DND-41 (cell line): Measurements from ENCODE around the gene PDXK.

Experiments used
- ATAC-seq: fragments of 200-7000 bp; cut with Tn5 transposase; 3 replicates; pipeline ENCODE4 v1.9.1; 2021; ENCODE audit warnings: low read depth; ENCODE audit not compliant: insufficient read depth
- DNase-seq: peaks from one replicate; pipeline ENCODE4 v3.0.0-alpha.2; 2020
- H2AFZ ChIP-seq: 2 replicates; pipeline ENCODE4 v1.6.0; 2012; ENCODE audit warnings: low read depth, low read length
- H3K27ac ChIP-seq: 2 replicates; pipeline ENCODE4 v1.5.1; 2012; ENCODE audit warnings: low read length, inconsistent platforms
- H3K27me3 ChIP-seq: fragments of 200-600 bp; sonication (generic); 2 replicates; pipeline ENCODE4 v1.6.0; 2012; ENCODE audit warnings: low read length, mild to moderate bottlenecking, inconsistent platforms; ENCODE audit not compliant: insufficient read depth, poor library complexity
- H3K36me3 ChIP-seq: 2 replicates; pipeline ENCODE4 v1.5.1; 2012; ENCODE audit warnings: low read length, inconsistent platforms; ENCODE audit not compliant: insufficient read depth
- H3K4me1 ChIP-seq: 2 replicates; pipeline ENCODE4 v1.5.1; 2012; ENCODE audit warnings: mild to moderate bottlenecking, low read length; ENCODE audit not compliant: insufficient read depth
- H3K4me2 ChIP-seq: 2 replicates; pipeline ENCODE4 v1.6.0; 2012; ENCODE audit warnings: mild to moderate bottlenecking, moderate library complexity, low read length, inconsistent platforms; ENCODE audit not compliant: insufficient read depth
- H3K4me3 ChIP-seq, 2 experiments: fragments of 200-600 bp in 1 of 2; shearing (Covaris generic) in 1 of 2; 2 replicates each; pipeline ENCODE4 v1.5.1; 2012 to 2016; ENCODE audit warnings: inconsistent platforms in 2 of 2, low read length in 2 of 2, mild to moderate bottlenecking in 2 of 2, low read depth in 1 of 2, moderate library complexity in 1 of 2
- H3K79me2 ChIP-seq: 2 replicates; pipeline ENCODE4 v1.6.0; 2012; ENCODE audit warnings: low read length, inconsistent platforms; ENCODE audit not compliant: insufficient read depth
- H3K9ac ChIP-seq: 2 replicates; pipeline ENCODE4 v1.6.0; 2012; ENCODE audit warnings: low read depth, mild to moderate bottlenecking, inconsistent platforms, low read length, moderate library complexity
- H3K9me3 ChIP-seq: 2 replicates; pipeline ENCODE4 v1.5.1; 2012; ENCODE audit warnings: low read length, moderate library complexity, mild to moderate bottlenecking, inconsistent platforms; ENCODE audit not compliant: insufficient read depth, severe bottlenecking
- H4K20me1 ChIP-seq: 2 replicates; pipeline ENCODE4 v1.6.0; 2012; ENCODE audit warnings: low read length; ENCODE audit not compliant: insufficient read depth
- CTCF ChIP-seq: IDR thresholded peaks from 2 replicates; pipeline ENCODE4 v1.5.1; 2012; ENCODE audit warnings: borderline replicate concordance, low read length, moderate library complexity, mild to moderate bottlenecking; ENCODE audit not compliant: poor library complexity, severe bottlenecking; ENCODE audit errors: extremely low read depth
- EZH2 ChIP-seq: IDR thresholded peaks from 3 replicates; pipeline ENCODE4 v1.6.1; 2012; ENCODE audit warnings: borderline replicate concordance, low read depth, mild to moderate bottlenecking, moderate library complexity, low read length, inconsistent platforms; ENCODE audit not compliant: severe bottlenecking

Gene PDXK

DNA sequence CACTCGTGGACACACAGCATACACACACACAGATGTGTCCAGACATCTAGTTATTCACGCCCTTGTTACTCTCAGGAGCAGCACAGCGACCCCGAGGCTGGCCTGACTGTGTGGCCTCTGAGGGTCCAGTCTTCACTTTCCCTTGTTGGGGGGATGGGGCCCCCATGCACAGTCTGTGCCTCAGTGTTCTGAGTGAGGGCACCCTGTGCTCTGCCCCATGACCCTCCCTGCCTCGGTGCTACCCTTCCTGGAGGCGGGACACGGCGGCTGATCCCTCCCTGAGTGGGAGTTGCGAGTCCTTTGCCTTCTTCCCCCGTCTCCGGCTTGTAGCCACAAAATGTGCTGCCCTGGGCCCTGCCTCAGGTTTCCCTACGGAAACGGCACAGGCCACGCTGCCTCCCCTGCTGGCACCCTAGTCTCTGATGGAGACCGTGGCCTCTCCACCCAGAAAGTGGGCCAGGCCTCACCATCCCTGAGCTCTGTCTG is 48.6 kb downstream of the PDXK start:
- ATAC-seq, result no peak

GRCh38 chr21:43767984-43768867 is 49.3 kb downstream of the PDXK start:
- DNase-seq (no peak), ATAC-seq (no peak)

More for the DNA sequence above, 48.6 kb downstream of the PDXK start:
- no peaks in the 10 kb centered on the region for H3K36me3 ChIP-seq
- H3K79me2 ChIP-seq, result no peaks in the 10 kb centered on the region
- DNase-seq, result no peak
- no peaks in the 10 kb centered on the region for H4K20me1 ChIP-seq
- H3K9ac ChIP-seq, result no peak overlapping the region
- TF ChIP-seq EZH2, result no peak
- no peak for TF ChIP-seq CTCF
- H3K27me3 ChIP-seq, result no peaks in the 10 kb centered on the region
- no peaks in the 10 kb centered on the region for H3K9me3 ChIP-seq
- no peaks in the 10 kb centered on the region for H3K4me1 ChIP-seq
- no peak overlapping the region for H3K4me3 ChIP-seq
- no peak overlapping the region for H3K27ac ChIP-seq
- H3K4me2 ChIP-seq, result no peak overlapping the region
- no peak overlapping the region for H2AFZ ChIP-seq

DNA sequence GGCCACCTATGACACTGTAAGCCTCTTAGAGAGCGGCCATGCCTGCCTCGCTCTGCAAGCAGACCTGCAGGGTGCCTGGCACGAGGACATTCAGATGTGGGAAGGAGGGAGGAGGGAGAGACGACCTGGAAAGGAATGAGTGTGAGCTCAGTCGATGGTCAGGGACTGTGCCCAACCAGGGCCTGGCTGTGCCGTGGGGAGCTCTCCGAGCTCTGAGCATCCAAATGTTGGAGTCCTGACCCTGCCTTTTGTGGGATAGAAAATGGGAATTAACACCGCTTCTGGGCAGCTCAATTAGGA is 49.9 kb downstream of the PDXK start:
- Histone ChIP-seq H3K36me3 (peaks cover 9% of the 10 kb centered on the region), H3K27ac (no peak overlapping the region), H3K9me3 (no peaks in the 10 kb centered on the region), H3K9ac (no peak overlapping the region), H3K27me3 (no peaks in the 10 kb centered on the region), H3K79me2 (no peaks in the 10 kb centered on the region), H2AFZ (no peak overlapping the region), H3K4me1 (no peaks in the 10 kb centered on the region), H3K4me2 (no peak overlapping the region), H3K4me3 (no peak overlapping the region), H4K20me1 (no peaks in the 10 kb centered on the region)
- ATAC-seq, result no peak
- DNase-seq, result no peak
- TF ChIP-seq EZH2 (no peak), CTCF (no peak)

More at GRCh38 chr21:43767984-43768867, 49.3 kb downstream of the PDXK start:
- H3K27ac ChIP-seq, result no peak overlapping the region
- no peak overlapping the region for H3K9ac ChIP-seq
- H3K4me1 ChIP-seq, result no peaks in the 10 kb centered on the region
- TF ChIP-seq EZH2 (no peak), CTCF (no peak)
- no peak overlapping the region for H3K4me3 ChIP-seq
- H2AFZ ChIP-seq, result no peak overlapping the region
- no peaks in the 10 kb centered on the region for H3K79me2 ChIP-seq
- no peak overlapping the region for H3K4me2 ChIP-seq
- H3K36me3 ChIP-seq, result peaks cover 3% of the 10 kb centered on the region; the same call in 1 of the 2 replicates
- no peaks in the 10 kb centered on the region for H4K20me1 ChIP-seq
- H3K27me3 ChIP-seq, result no peaks in the 10 kb centered on the region
- no peaks in the 10 kb centered on the region for H3K9me3 ChIP-seq
